HG02759 (cell line): ENCODE measurements around the gene CERS6.
A peak's percentile ranks its signal among the peaks of the same experiment; 100 is the strongest.
"Not testable (repeated sequence)": the region's sequence is repeated elsewhere in the genome, so short reads cannot be mapped to it uniquely, and the experiment has no call there.

Experiments used
- ATAC-seq: cut with Tn5 transposase; IDR thresholded peaks from one replicate; pipeline ENCODE4 v1.9.1; 2021; ENCODE audit warnings: mild to moderate bottlenecking, moderate library complexity; ENCODE audit not compliant: unreplicated experiment

The CERS6 gene

DNA sequence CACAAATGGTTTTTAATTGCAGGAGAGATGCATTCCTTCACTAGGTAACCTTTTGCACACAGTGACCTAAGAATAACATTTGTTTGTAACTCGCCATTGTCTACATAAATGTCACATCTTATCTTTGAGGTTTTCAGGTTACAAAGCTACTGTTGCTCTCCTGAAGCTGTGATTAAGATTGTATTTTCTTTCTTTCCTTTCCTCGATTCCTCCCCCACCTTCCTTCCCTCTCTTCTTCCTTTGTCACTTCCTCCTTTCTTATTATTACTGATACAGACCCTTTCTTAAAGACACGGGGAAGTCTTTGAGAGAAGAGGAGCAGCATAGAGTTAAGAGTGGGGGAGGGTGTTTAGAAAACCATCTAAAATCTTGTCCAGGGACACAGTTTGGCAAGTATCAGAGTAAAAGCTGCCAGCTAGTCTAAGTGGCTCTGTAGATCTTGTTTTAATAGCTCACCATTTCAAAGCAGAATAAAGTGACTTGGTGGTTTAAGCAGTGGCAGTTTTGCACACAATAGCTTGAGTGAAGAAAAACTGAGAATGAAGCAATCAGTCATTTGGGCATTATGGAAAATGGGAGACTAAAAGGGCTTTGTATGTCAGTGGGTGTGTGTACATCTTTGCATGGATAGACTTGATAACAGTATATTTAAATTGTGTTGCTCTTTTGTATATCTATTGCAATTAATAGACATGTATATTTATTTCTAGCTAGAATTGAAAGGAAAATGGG is 10.9 kb downstream of the CERS6 start:
- no peak for ATAC-seq

DNA sequence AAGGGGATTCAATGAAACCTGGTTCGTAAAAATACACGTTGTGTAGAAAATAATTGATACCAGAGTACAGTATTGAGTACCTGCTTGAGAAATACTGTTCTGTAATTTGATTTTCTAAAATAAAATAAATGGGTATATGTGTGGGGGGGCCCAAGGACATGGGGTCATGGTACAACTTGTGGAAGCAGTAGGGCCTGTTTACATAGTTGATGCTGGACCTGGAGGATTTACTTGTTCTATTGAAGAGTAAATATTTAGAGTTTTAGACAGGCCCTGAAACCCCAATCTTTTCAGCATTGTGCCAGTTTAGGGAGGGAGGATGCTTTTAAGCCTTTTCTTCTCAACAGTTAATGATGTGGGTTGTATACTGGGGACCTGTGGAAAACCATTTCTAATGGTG is 11.7 kb downstream of the CERS6 start:
- no peak for ATAC-seq

GRCh38 chr2:168468354-168468753 is 12.3 kb downstream of the CERS6 start:
- ATAC-seq, result no peak

DNA sequence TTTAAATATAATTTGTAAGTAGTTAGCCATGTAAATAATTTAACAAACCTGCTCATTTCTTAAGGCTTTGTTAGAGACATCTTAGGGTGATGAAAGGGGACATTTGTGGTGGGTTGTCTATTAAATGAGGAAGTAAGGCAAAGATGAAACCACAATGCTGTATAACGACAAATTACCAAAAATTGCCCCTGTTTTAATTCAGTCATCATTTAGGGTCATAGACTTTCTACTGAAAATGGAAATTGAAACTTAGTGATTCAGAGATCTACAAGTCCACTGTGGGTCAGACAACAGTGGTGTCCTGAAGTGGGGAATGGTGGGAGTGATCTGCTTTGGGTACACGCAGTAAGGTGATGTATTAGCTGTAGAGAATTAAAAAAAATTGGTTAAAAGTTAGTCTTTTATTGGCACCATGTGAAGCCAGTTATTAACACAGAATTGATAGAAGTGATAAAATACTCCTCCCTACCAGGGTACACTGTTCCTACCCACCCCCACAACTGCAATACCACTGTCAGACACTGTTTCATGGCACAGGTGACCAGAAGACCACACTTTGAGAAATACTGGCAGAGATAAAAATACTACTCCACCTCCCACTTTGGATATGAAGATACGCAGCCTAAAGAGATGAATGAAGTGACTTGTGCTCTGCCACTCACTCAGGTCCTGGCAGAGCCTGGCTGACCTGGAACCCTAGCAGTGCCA is 13.4 kb downstream of the CERS6 start:
- ATAC-seq, result peak; percentile 77

GRCh38 chr2:168470320-168471162 is 14.5 kb downstream of the CERS6 start:
- ATAC-seq, result peak; percentile 24

- ATAC-seq, result no peak
Measured at GRCh38 chr2:168471163-168471475, 15.0 kb downstream of the CERS6 start.

DNA sequence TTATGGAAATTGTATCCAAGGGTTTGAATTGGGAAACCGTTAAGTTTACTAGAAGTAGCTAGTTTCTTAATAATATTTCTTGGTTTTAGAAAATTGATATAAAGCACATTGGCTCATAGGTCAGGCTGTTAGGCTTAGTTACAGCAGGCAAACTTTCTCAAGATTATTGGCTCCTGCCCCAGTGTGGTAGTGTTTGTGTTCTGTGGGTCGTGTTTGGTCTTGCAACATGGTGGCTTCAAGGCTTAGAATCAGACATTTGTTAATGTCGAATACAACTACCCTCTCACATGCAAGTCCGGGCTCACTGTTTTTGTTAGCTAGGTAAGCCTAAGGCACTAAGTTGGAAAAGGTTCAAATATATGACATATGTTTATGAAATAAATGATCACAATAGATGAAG is 19.6 kb downstream of the CERS6 start:
- no peak for ATAC-seq

GRCh38 chr2:168478206-168478605 is 22.1 kb downstream of the CERS6 start:
- ATAC-seq, result no peak

DNA sequence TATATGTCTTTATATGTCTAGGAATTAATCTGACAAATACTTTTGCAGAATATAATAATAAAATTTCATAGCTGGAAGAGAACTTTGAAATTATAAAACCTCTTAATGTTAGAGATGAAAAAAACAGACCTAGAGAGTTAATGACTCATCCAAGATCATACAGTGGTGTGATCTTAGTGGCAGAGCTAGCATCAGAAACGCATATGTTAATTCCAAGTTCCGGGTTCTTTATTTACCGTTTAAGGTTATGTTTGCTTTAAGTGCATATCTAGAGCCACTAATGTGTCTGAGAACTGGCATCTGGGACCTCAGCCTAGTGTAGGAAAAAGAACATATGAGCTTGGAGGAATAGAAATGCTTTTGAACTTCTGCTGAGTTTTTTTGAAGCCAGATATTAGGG is 24.3 kb downstream of the CERS6 start:
- no peak for ATAC-seq

DNA sequence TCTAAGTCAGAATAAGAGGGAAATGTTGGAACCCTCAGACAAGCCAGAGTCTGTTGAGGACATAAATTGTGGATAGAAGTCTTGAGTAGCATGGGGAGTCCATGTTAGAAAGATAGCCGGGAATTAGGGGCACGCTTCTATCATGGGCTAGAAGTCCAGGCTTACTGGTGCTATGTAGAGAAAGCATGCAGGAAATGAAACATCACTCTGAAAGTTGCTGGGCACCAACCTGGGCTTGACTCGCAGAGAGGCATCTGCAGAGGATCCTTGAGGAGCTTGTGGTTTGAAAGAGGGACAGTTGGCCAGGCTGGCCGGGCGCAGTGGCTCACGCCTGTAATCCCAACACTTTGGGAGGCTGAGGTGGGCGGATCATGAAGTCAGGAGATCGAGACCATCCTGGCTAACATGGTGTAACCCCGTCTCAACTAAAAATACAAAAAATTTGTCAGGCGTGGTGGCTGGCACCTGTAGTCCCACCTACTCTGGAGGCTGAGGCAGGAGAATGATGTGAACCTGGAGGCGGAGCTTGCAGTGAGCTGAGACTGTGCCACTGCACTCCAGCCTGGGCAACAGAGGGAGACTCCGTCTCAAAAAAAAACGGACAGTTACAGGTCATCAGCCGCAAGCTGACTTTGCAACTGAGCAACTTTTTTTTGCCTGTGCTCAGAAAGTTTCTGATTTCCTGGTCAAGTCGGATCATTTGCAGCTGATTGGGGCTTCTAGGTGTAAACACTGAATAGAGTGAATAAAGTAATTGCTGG is 24.9 kb downstream of the CERS6 start:
- no peak for ATAC-seq

DNA sequence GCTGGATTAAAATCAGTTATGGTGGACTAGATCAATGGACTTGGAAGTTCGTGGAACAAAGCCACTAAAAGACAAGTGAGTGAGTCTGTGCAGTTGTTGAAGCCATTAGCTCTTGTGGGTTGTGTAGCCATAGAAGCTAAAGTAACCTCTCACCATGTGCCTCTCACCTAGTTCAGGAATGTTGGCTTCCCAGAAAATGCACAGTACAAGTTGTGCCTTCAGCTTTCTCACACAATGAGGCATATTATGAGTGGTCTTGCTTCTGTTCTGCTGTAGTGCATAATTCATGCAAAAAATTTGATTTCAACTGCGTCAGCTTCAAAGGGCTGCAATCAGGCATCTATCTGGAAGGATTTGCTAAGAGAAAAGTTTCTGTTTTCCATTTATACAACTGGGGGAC is 26.2 kb downstream of the CERS6 start:
- no peak for ATAC-seq

DNA sequence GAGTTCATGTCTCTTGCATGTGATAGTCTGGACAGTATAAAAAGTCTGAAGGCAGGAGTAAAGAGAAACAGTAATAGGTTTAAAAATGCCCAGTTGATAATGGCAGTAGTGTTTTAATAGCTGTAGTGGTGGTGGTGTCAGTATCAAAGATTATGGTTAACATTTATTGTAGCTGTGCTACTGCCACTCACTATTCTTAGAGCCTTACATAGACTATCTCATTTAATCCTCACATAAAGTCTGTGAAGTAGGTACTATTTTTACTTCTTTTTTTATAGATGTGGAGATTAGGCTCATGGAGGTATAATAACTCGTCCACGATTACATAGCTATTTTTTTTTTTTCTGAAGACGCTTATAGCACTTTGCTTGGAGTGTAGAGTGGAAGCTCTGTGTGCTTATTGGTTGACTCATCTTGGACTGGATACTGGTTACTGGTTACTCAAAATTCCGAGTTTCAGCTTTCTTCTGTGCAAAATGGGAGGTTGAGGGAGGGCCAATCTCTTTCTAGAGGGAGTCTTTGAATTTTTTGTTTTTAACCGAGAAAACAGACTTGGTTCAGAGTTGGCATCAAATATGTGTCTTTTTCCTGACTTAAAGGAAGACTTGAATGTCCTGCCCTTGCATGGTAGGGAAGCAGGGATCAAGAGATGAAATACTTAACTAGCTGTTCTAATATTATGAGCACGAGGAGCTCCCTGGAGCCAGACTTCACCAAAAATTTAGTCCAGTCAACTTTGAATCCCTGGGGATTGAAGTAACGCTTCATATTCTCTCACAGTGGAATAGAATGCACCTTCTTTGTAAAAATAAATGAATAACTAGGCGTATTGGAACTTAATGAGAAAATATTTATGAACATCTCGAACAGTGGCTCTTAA is 27.1 kb downstream of the CERS6 start:
- no peak for ATAC-seq

DNA sequence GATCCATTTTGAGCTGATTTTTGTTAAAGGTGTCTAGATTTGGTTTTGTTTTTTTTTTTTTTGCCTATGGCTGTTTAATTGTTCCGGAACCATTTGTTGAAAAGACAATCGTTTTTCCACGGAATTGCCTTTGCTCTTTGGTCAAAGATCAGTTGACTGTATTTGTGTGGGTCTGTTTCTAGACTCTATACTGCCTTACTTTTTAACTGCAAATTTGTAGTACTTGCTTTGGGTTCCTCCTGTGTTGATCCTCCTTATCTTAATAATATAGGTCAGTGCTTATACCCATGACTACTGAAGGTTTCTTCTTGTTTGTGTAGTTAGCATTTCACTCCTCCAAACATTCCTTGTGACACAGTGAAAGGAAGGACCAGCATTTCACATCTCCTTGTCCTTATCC is 30.4 kb downstream of the CERS6 start:
- ATAC-seq, result no peak

DNA sequence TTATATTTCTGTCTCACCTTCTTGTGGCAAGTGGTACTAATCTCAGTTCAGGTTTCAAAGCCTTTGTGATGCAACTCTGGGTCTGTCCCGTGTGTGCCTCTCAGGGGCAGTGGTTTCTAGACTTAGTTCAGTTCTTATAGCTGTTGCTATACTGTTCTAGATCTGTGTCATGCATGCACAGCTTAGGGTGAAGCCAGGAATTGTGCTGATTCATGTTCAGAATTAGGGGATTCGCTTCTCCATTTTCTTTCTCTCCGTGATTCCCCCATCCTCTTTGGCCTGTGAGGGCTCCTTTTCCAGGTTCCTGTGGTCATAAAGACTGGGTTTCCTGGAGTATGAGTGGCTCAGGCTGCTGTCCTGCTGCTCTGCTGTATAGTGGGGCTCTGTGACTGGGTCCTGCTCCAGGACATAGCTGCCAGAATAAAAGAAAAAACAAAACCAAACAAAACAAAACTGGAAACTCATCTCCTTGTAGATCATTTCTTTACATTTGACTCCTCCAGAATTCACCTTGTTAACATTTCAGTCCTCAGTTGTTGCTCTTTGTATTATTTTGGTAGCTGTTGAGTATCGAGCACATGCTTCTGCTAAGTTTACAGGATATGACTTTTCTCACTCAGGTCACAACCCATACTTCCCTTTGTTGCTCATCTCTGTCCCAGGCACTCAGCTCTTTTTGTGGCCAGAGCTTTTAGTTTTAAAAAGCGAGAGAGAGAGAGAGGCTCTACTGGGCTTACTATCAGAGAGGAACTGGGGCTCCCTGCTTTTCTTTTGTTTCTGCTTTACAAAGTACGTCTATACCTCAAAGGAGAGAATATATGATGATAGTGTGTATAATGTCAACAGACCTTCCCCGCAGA is 34.2 kb downstream of the CERS6 start:
- ATAC-seq, result peak; percentile 94

DNA sequence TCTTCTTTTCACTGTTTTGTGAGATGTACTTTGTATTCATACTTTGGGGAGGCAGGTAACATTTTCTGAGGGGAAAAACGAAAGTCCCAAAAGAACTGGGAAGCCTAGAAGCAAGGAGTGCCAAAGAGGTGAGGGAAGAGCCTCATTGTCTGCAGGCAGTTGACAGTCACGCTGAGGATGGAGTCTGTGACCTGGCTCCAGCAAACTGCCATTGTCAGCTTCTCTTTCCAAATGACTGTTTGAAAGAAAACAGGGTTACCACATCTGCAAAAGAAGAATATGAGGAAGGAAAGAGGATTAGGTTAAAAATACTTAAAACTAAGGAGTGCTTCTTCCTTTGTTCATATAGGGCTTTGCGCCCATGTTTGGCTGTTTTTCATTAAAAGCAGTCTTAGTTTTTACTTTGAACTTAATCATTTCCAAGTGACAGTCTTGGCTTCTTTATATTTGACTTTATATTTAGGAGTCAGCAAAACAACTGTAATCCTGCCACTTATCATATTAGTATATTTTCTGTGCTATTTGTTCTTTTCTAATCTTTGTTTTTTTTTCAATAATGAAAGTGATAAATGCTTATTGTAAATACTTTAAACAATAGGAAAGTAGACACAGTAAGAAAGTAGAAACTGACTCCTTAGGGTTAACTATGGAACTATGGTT is 35.0 kb downstream of the CERS6 start:
- ATAC-seq, result peak; percentile 18

GRCh38 chr2:168491728-168492127 is 35.7 kb downstream of the CERS6 start:
- ATAC-seq, result not testable (repeated sequence)

- ATAC-seq, result not testable (repeated sequence)
Measured at GRCh38 chr2:168493219-168493618, 37.1 kb downstream of the CERS6 start.

- ATAC-seq, result no peak
Measured at GRCh38 chr2:168494190-168494711, 38.2 kb downstream of the CERS6 start.
